Lower leg skin (tissue), 3 donors: ENCODE measurements around the gene CDH20.

Source experiments
- POLR2A ChIP-seq, 2 donors: fragments of 450-650 bp; IDR thresholded peaks; one replicate each; pipeline ENCODE4 v1.6.1; 2016 to 2017; ENCODE audit warnings: antibody characterized with exemption in 2 of 2, mild to moderate bottlenecking in 1 of 2, moderate library complexity in 1 of 2
- TF ChIP-seq, protein P1 (sequence below), 3 donors: fragments of 450-650 bp; IDR thresholded peaks; one replicate each; pipeline ENCODE4 v1.5.1; 2016; ENCODE audit warnings: antibody characterized with exemption in 3 of 3, mild to moderate bottlenecking in 3 of 3, moderate library complexity in 2 of 3

DNA sequence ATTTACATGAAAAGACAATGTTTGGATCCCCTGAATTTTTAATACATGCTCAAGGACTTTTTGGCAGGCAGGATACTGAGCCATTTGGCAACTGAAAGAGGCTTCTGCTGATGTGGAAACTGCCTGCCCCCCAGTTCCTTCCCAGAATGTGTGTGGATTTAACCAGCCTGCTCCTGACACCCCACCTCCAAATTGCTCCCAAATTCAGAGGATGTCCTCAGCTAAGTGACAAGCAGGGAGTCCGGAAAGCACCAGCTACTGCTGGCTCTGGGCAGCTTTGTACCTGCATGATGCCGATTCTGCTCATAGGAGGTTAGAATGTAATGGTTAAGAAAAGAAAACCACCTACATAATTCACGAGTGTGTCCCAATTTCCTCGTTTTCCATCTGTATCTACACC, 197.5 kb downstream of the CDH20 start:
- TF ChIP-seq, protein P1, sequence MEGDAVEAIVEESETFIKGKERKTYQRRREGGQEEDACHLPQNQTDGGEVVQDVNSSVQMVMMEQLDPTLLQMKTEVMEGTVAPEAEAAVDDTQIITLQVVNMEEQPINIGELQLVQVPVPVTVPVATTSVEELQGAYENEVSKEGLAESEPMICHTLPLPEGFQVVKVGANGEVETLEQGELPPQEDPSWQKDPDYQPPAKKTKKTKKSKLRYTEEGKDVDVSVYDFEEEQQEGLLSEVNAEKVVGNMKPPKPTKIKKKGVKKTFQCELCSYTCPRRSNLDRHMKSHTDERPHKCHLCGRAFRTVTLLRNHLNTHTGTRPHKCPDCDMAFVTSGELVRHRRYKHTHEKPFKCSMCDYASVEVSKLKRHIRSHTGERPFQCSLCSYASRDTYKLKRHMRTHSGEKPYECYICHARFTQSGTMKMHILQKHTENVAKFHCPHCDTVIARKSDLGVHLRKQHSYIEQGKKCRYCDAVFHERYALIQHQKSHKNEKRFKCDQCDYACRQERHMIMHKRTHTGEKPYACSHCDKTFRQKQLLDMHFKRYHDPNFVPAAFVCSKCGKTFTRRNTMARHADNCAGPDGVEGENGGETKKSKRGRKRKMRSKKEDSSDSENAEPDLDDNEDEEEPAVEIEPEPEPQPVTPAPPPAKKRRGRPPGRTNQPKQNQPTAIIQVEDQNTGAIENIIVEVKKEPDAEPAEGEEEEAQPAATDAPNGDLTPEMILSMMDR (IDR thresholded peaks at IDR 0.05): no peak
- TF ChIP-seq POLR2A (IDR thresholded peaks at IDR 0.05): no peak
